ENCODE results near the gene PLXND1.
A peak's percentile ranks its signal among the peaks of the same experiment; 100 is the strongest.
"Not testable (repeated sequence)": the region's sequence is repeated elsewhere in the genome, so short reads cannot be mapped to it uniquely, and the experiment has no call there.

The PLXND1 gene

GRCh38 chr3:129612534-129613366, 6.3 kb upstream of the PLXND1 start:
- no peak for DNase-seq (ENCODE audit: low read depth in 2 of 2)

DNA sequence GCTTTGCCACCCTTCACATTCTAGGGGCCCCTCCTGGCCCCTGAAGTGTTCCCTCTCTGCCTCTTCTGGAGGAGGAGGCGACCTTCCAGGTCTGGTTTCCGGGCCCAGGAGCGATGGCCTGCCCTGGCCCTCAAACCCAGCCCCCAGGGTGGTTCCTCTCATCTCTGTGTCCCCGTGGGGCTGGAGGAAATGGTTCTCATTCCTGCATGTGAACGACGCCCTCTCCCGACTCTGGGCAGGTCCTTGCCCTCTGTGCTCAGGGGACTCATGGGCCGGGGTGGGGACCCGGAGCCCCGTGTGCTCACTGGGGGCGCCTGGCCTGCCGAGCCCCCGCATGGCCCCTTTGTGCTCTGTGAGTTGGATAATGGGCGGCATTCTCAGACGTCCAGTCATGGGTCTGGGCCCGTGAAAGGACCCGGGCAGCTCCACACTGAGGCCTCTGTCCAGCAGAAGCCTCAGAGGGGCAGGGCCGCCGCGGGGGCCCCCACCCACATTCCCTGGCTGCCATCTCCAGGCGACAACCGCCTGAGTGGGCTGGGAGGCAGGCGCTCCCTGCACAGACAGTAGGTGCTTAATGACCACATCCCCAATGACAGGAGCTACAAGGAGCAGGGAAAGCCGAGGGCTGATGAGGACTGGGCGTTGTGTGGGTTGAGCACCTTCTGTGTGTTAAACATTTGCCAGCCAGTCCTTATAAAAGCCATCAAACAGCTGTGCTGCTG, 5.5 kb upstream of the PLXND1 start:
- DNase-seq (ENCODE audit: low read depth in 2 of 2): no peak

DNA sequence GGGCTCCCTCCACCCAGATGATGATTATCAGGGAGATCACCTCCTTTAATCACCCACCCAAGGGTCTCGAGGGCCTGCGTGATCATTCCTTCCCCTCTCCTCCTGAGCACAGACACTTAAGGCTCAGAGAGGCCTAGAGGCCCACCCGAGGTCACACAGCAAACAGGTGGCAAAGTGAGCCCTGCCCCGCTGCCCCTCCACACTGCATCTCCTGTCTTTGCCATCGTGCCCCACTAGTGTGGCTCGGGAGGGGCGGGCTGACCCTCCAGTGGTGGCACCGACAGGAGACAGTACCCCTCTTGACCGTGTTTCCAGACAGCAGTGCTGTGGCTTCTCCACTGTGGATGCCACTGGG, 4.9 kb upstream of the PLXND1 start:
- no peak for DNase-seq (ENCODE audit: low read depth in 2 of 2)

- DNase-seq (ENCODE audit: low read depth in 2 of 2): not testable (repeated sequence)
Observed at GRCh38 chr3:129610794-129611445, 4.4 kb upstream of the PLXND1 start.

DNA sequence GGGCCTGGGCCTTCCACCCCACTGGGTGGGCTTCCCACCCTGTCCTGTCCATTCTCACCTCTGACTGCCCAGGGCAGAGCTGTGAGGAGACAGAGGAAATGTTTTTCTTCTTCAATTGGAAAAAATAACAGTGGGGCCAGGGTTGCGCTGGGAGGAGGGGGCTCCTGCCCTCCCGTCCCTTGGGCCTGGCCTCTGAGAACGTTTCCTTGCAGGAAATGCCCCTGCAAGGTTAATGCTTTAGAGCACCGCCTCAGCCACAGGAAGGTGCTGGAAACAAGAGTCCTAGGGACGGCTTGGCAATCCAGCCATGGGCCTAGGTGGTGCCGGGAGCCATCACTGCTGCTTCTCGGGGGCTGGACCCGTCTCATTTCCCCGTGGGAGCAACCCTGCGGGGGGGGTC, 3.8 kb upstream of the PLXND1 start:
- no peak for DNase-seq (ENCODE audit: low read depth in 2 of 2)

- DNase-seq (ENCODE audit: low read depth in 2 of 2): no peak
Observed at GRCh38 chr3:129609591-129610182, 3.2 kb upstream of the PLXND1 start.

- no peak for DNase-seq (ENCODE audit: low read depth in 2 of 2)
Observed at GRCh38 chr3:129608936-129609590, 2.6 kb upstream of the PLXND1 start.

DNA sequence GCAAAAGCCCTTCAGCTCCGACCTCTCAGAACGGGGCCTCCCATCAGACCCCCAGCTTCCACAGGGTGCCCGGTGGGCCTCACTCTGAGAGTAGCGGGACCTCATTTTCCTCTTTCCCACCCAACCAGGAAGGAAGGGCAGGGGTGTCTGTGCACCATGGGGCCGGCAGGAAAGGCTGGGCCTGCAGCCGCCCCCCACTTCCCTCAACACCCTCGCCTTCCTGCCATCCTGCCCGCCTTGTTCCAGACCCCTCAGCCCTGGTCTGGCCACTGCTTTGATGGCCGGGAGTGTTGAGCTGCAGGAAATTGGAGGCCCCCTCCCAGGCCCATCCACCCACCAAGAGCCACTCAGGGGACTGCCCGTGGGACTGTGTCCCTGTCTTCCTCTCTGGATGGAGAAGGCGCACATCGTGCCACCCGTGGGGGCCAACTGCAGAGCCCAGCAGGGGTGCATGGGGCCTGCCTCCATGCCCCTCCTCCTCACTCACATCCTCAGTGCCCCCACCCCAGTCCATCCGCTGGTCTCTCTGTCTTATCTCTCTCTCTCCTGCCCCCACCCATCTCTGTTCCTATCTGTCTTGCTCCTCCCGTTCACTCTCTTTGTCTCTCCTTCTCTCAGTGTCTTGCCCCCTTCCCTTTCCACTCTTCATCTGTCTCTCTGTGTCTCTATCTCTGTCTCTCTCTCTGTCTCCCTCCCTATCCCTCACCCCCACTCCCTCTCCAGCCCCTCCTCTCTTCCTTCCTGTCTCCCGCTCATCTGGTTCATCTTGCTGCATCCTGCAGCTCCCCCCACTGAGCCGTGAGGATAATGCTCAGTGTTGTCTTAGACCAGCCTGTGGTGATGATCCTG, 1.8 kb upstream of the PLXND1 start:
- DNase-seq (ENCODE audit: low read depth in 2 of 2): no peak

- no peak for DNase-seq (ENCODE audit: low read depth in 2 of 2)
Observed at GRCh38 chr3:129607391-129608068, 1.1 kb upstream of the PLXND1 start.

DNA sequence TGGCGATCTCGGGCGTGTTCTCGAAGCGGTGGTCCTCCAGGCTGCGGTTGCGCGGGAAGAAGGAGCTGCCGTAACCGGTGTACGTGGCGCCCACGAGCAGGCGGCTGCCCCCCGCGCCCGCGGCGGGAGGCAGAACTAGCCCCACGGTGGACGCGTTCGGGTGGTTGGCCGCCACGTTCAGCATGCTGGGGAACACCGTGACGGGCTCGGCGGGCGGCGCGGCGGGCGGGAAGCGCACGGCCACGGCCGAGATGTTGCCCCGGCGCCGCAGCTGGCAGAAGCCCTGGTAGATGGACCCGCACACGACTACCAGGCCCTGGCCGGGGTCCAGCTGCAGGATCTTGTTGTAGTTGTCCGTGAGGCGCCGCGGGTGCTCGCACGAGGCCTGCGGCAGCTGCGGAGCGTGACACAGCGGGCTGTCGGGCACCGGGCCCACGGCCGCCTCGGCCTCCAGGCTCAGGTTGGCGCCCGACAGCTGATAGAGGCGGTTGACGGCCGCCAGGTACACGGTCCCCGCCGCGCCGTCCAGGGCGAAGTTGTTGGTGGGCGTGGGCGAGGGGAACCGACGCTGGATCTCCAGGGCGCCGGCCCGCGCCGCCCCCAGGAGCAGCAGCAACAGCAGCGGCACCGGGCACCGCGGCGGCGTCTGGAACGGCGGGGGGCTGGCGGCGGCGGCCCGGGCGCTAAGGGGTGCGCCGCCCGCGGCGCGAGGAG, 397 bp downstream of the PLXND1 start:
- DNase-seq (ENCODE audit: low read depth in 2 of 2): no peak

GRCh38 chr3:129605203-129605921, 1.1 kb downstream of the PLXND1 start:
- peak in 1 of 2 donors; percentile 42 for DNase-seq (ENCODE audit: low read depth in 2 of 2)

DNA sequence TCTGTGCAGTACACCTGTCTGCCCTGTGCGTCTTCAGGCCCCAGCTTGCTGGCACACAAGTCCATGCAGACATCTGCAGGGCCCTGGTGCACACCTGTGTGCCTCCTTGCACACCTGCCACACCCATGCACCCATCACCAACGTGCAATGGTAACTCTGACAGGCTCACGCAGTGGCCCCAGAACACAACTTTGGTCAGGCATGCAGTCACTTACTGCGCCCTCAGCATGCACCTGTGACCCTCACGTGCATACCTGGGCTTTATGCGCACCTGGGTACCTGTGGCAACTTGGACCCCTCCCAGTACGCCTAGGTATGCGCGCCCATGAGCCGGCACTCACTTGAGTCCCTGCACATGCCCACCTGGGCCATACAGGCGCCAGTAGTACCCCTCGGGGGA, 1.7 kb downstream of the PLXND1 start:
- DNase-seq (ENCODE audit: low read depth in 2 of 2): no peak

DNA sequence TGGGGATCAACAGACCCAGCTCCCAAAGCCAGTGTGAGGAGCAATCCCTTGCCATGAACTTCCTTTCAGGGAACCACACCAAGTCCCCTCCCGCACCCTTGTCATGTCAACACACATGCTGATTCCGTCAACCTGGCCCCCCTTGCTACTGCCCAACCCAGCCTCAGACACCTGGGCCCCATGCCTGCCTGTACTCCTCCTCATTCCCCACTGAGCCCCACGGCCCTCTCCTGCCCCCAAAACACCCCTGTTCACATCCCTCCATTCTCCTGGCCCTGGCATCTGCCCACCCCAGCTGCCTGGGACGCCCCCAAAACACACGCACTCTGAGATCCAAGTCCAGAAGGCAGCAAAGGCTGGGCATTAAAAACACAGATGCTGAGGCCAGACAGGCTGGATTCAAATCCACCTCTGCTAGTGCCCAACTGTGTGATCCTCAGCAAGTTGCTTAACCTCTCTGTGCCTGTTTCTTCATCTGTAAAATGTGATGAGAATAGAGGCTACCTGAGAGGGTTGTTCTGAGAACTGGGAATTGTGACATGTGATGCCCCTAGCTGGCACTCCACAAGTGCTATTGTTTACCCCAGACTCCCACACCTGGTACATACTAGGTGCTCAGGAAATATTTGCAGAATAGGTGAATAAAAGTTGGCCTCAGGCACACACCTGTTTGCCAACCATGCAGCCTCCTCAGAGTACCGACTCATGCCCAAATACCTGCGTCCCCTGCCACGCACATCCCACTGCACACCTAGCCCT, 2.3 kb downstream of the PLXND1 start:
- no peak for DNase-seq (ENCODE audit: low read depth in 2 of 2)

- no peak for DNase-seq (ENCODE audit: low read depth in 2 of 2)
Observed at GRCh38 chr3:129603561-129603942, 2.9 kb downstream of the PLXND1 start.

GRCh38 chr3:129602730-129603560, 3.5 kb downstream of the PLXND1 start:
- no peak for DNase-seq (ENCODE audit: low read depth in 2 of 2)

DNA sequence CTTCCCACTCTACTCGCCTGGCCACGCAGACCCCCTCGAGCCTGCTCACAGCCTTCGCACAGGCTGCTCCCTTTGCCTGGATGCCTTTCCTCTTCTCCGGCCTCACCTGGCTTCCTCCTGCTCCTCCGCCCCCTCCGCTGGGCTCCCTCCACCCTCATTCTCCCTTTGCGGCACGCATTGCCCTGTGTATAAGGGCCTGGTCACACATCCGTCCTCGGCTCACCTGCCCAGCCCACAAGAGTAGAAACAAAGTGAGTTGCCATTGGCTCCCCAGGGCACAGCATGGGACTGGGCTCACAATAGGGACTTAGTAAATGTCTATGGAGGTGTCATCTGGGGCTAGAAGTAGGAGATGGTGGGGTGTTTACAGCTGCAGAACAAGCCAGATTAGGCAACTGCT, 4.2 kb downstream of the PLXND1 start:
- DNase-seq (ENCODE audit: low read depth in 2 of 2): no peak

GRCh38 chr3:129601713-129602112, 4.8 kb downstream of the PLXND1 start:
- DNase-seq (ENCODE audit: low read depth in 2 of 2): no peak
